B cell (primary cell): Measurements from ENCODE around the gene MAGI2. TPM values are rescaled to one million over a fixed set of nuclear protein-coding genes. Genes with fewer than 3 reads are reported as not detected.

ENCODE experiments used
- ATAC-seq: fragments of 200-7000 bp; cut with Tn5 transposase; one replicate; pipeline ENCODE4 v1.10.0; 2021; ENCODE audit warnings: low read depth, mild to moderate bottlenecking, moderate number of reproducible peaks, moderate library complexity
- CTCF ChIA-PET: fragments of 350-600 bp; sonication (Branson Sonifier 250); formaldehyde crosslinking; loops from one replicate; lab custom pipeline; 2021; ENCODE audit warnings: antibody characterized with exemption, inconsistent platforms; lab: Charles Lee
- POLR2A ChIA-PET: fragments of 350-600 bp; sonication (Branson Sonifier 250); formaldehyde crosslinking; loops from one replicate; lab custom pipeline; 2021; ENCODE audit warnings: antibody characterized with exemption; lab: Charles Lee
- DNase-seq: peaks from one replicate; pipeline ENCODE4 v3.0.0; 2013
- H2AFZ ChIP-seq: 2 replicates; pipeline ENCODE4 v1.6.1; 2012; ENCODE audit warnings: mild to moderate bottlenecking, low read depth, low read length; ENCODE audit not compliant: insufficient read depth, poor library complexity, severe bottlenecking
- H3K27ac ChIP-seq, 2 donors: 1 replicate in 1 of 2; 2 replicates in 1 of 2; pipeline ENCODE4 v1.5.1; 2012 to 2013; ENCODE audit warnings: low read length in 2 of 2, mild to moderate bottlenecking in 2 of 2, moderate library complexity in 1 of 2
- H3K27me3 ChIP-seq, 4 experiments: fragments of 200-600 bp in 1 of 4; sonication (generic) in 1 of 4; replicated peaks in 1 of 4; 1 replicate in 2 of 4; 2 replicates in 2 of 4; pipeline versions ENCODE4 v1.6.1 to v1.7.0; 2013 to 2016; ENCODE audit warnings: low read length in 3 of 4, mild to moderate bottlenecking in 2 of 4, mixed read lengths in 1 of 4, moderate library complexity in 1 of 4; ENCODE audit not compliant: insufficient read depth in 4 of 4, control insufficient read depth in 3 of 4; ENCODE audit errors: control extremely low read depth in 1 of 4
- H3K36me3 ChIP-seq, 2 experiments: replicated peaks in 1 of 2; 1 replicate in 1 of 2; 2 replicates in 1 of 2; pipeline versions ENCODE4 v1.6.1 to v1.7.1; 2013; ENCODE audit warnings: low read length in 1 of 2; ENCODE audit not compliant: insufficient read depth in 2 of 2, control insufficient read depth in 1 of 2; ENCODE audit errors: control extremely low read depth in 1 of 2, extremely low read depth in 1 of 2
- H3K4me1 ChIP-seq, 2 donors: fragments of 200-600 bp in 1 of 2; sonication (generic) in 1 of 2; 1 replicate in 1 of 2; 2 replicates in 1 of 2; pipeline versions ENCODE4 v1.5.1 to v1.6.1; 2013 to 2017; ENCODE audit warnings: low read length in 2 of 2; ENCODE audit not compliant: control insufficient read depth in 2 of 2, insufficient read depth in 2 of 2
- H3K4me2 ChIP-seq: replicated peaks from 2 replicates; pipeline ENCODE3; 2012; ENCODE audit warnings: mild to moderate bottlenecking, low read depth, low read length; ENCODE audit not compliant: poor library complexity, severe bottlenecking
- H3K4me3 ChIP-seq, 5 experiments: fragments of 200-600 bp in 1 of 5; sonication (generic) in 1 of 5; 1 replicate in 3 of 5; 2 replicates in 2 of 5; pipeline versions ENCODE4 v1.5.1 to v1.7.0; 2011 to 2016; ENCODE audit warnings: low read length in 4 of 5, mild to moderate bottlenecking in 4 of 5, low read depth in 2 of 5, control low read depth in 1 of 5, moderate library complexity in 1 of 5; ENCODE audit not compliant: insufficient read depth in 1 of 5; ENCODE audit errors: control extremely low read depth in 1 of 5, extremely low read depth in 1 of 5
- H3K79me2 ChIP-seq: fragments of 200-600 bp; sonication (generic); one replicate; pipeline ENCODE4 v1.6.0; 2016; ENCODE audit warnings: low read length; ENCODE audit not compliant: control insufficient read depth, insufficient read depth
- H3K9ac ChIP-seq: fragments of 200-600 bp; sonication (generic); 2 replicates; pipeline ENCODE4 v1.6.1; 2017; ENCODE audit warnings: mild to moderate bottlenecking, low read length, moderate library complexity
- H3K9me3 ChIP-seq, 3 donors: one replicate each; pipeline versions ENCODE4 v1.6.1 to v1.7.1; 2013; ENCODE audit warnings: low read length in 2 of 3; ENCODE audit not compliant: control insufficient read depth in 2 of 3, insufficient read depth in 1 of 3; ENCODE audit errors: control extremely low read depth in 1 of 3
- H4K20me1 ChIP-seq: 2 replicates; pipeline ENCODE4 v1.6.0; 2012; ENCODE audit warnings: mild to moderate bottlenecking, low read length; ENCODE audit not compliant: insufficient read depth, control insufficient read depth, poor library complexity, severe bottlenecking
- H3K27ac Mint-ChIP-seq: one replicate; pipeline ENCODE4 v1.8.0; 2021; ENCODE audit warnings: mixed read lengths
- H3K27me3 Mint-ChIP-seq: one replicate; pipeline ENCODE4 v1.8.0; 2021; ENCODE audit warnings: mixed read lengths
- H3K4me1 Mint-ChIP-seq: one replicate; pipeline ENCODE4 v1.8.0; 2021; ENCODE audit warnings: mixed read lengths
- H3K4me3 Mint-ChIP-seq: one replicate; pipeline ENCODE4 v1.8.0; 2021; ENCODE audit warnings: mixed read lengths
- H3K9me3 Mint-ChIP-seq: one replicate; pipeline ENCODE4 v1.8.0; 2022; ENCODE audit warnings: mixed read lengths; ENCODE audit not compliant: insufficient read depth
- CTCF ChIP-seq: fragments of 200-600 bp; IDR thresholded peaks from one replicate; pipeline ENCODE4 v1.8.0; 2022; ENCODE audit warnings: antibody characterized with exemption, mild to moderate bottlenecking
- EZH2 ChIP-seq: IDR thresholded peaks from 2 replicates; pipeline ENCODE4 v1.6.1; 2012; ENCODE audit warnings: borderline replicate concordance, low read depth, mild to moderate bottlenecking, moderate library complexity, low read length; ENCODE audit not compliant: insufficient read depth, poor library complexity, severe bottlenecking
- WGBS: methylation state at CpG from one replicate; pipeline ENCODE4 v1.1.5; 2013; ENCODE audit warnings: missing lambda C conversion rate; ENCODE audit not compliant: insufficient coverage; 5-methylcytosine and 5-hydroxymethylcytosine counted together
- intact Hi-C: fragments of 100-400 bp; cut with micrococcal nuclease; formaldehyde crosslinking; loops from one replicate; pipeline ENCODE4 v1.10.0; 2022
- polyA plus RNA-seq: library from polyadenylated mRNA; depleted of rRNA; stranded (reverse); fragments of >200 nt; gene quantifications from 2 replicates; pipeline ENCODE4 v1.2.3, GENCODE V29; 2012
- total RNA-seq, 2 donors: library from RNA; stranded (reverse); fragments of 120-200 nt in 1 of 2; gene quantifications; 1 replicate in 1 of 2; 2 replicates in 1 of 2; pipeline versions ENCODE4 v1.2.3 to v1.2.4, GENCODE V29; 2013 to 2022

Gene MAGI2
- total and polyA plus RNA-seq, 2 donors (not counting 1 experiment from before 2014, with no cell fraction given): 0.16 to 0.64 TPM

GRCh38 chr7:79340212-79340611 is 113.3 kb downstream of the MAGI2 start:
- Histone ChIP-seq H3K27ac (no peak overlapping the region), H3K4me2 (no peak overlapping the region), H2AFZ (no peak overlapping the region), H3K9ac (no peak overlapping the region), H3K9me3 (no peaks in the 10 kb centered on the region), H3K79me2 (no peaks in the 10 kb centered on the region), H3K36me3 (no peaks in the 10 kb centered on the region), H3K27me3 (no peaks in the 10 kb centered on the region), H3K4me3 (no peak overlapping the region), H4K20me1 (no peaks in the 10 kb centered on the region), H3K4me1 (no peaks in the 10 kb centered on the region)
- Mint-ChIP-seq H3K27me3 (no peaks in the 10 kb centered on the region), H3K4me1 (no peaks in the 10 kb centered on the region), H3K4me3 (no peak overlapping the region), H3K27ac (no peak overlapping the region), H3K9me3 (no peaks in the 10 kb centered on the region)
- CTCF ChIA-PET: no interaction called here
- intact Hi-C loops: no loop called here
- DNase-seq (no peak), ATAC-seq (no peak)
- POLR2A ChIA-PET: no interaction called here
- TF ChIP-seq CTCF (no peak), EZH2 (no peak)

GRCh38 chr7:79339208-79339925 is 114.1 kb downstream of the MAGI2 start:
- H3K4me3 Mint-ChIP-seq: no peak overlapping the region
- POLR2A ChIA-PET: no interaction called here
- no peaks in the 10 kb centered on the region for H3K27me3 Mint-ChIP-seq

More at GRCh38 chr7:79339208-79339925, 114.1 kb downstream of the MAGI2 start:
- no peak overlapping the region for H3K9ac ChIP-seq
- no peak overlapping the region for H3K4me2 ChIP-seq
- H2AFZ ChIP-seq: no peak overlapping the region
- no peak overlapping the region for H3K4me3 ChIP-seq
- Mint-ChIP-seq H3K4me1 (no peaks in the 10 kb centered on the region), H3K9me3 (no peaks in the 10 kb centered on the region), H3K27ac (no peak overlapping the region)
- no peak for TF ChIP-seq CTCF
- TF ChIP-seq EZH2: no peak
- H3K4me1 ChIP-seq: no peaks in the 10 kb centered on the region
- no peaks in the 10 kb centered on the region for H3K36me3 ChIP-seq
- WGBS: 100% methylated on average over 3 of the region's 4 CpGs
- no peaks in the 10 kb centered on the region for H3K27me3 ChIP-seq
- no peaks in the 10 kb centered on the region for H3K9me3 ChIP-seq
- H3K79me2 ChIP-seq: no peaks in the 10 kb centered on the region
- H3K27ac ChIP-seq: no peak overlapping the region
- CTCF ChIA-PET: no interaction called here
- intact Hi-C loops: no loop called here
- ATAC-seq (no peak), DNase-seq (no peak)
- H4K20me1 ChIP-seq: no peaks in the 10 kb centered on the region
